Liver (tissue), 9 donors: ENCODE measurements around the gene JPT1. TPM values are rescaled to one million over a fixed set of nuclear protein-coding genes. Genes with fewer than 3 reads are reported as not detected.

Experiments
- DNase-seq: peaks from one replicate; pipeline ENCODE4 v3.0.0-alpha.2; 2017; ENCODE audit warnings: low spot score
- H3K27ac ChIP-seq, 2 donors: one replicate each; pipeline ENCODE4 v1.7.0; 2013; ENCODE audit warnings: inconsistent platforms in 2 of 2, low read length in 2 of 2, control low read depth in 1 of 2, low read depth in 1 of 2, mild to moderate bottlenecking in 1 of 2
- H3K27me3 ChIP-seq, 4 donors: one replicate each; pipeline versions ENCODE4 v1.6.1 to v1.7.0; 2013; ENCODE audit warnings: low read length in 3 of 4, inconsistent platforms in 1 of 4, mild to moderate bottlenecking in 1 of 4, moderate library complexity in 1 of 4; ENCODE audit not compliant: control insufficient read depth in 4 of 4, insufficient read depth in 4 of 4
- H3K36me3 ChIP-seq, 4 donors: one replicate each; pipeline versions ENCODE4 v1.6.1 to v1.7.0; 2013; ENCODE audit warnings: low read length in 3 of 4, mild to moderate bottlenecking in 3 of 4, low read depth in 1 of 4, moderate library complexity in 1 of 4; ENCODE audit not compliant: control insufficient read depth in 4 of 4, insufficient read depth in 3 of 4
- H3K4me1 ChIP-seq, 4 donors: one replicate each; pipeline versions ENCODE4 v1.6.1 to v1.7.0; 2013; ENCODE audit warnings: low read length in 3 of 4, mild to moderate bottlenecking in 3 of 4, moderate library complexity in 1 of 4; ENCODE audit not compliant: control insufficient read depth in 4 of 4, insufficient read depth in 4 of 4
- H3K4me3 ChIP-seq, 3 donors: one replicate each; pipeline versions ENCODE4 v1.6.1 to v1.7.0; 2013; ENCODE audit warnings: low read length in 3 of 3, control low read depth in 1 of 3, low read depth in 1 of 3, mild to moderate bottlenecking in 1 of 3
- H3K9ac ChIP-seq, 2 donors: one replicate each; pipeline ENCODE4 v1.7.0; 2013; ENCODE audit warnings: low read length in 2 of 2, mild to moderate bottlenecking in 2 of 2, moderate library complexity in 2 of 2, control low read depth in 1 of 2, low read depth in 1 of 2
- H3K9me3 ChIP-seq, 4 donors: one replicate each; pipeline versions ENCODE4 v1.6.1 to v1.7.0; 2013; ENCODE audit warnings: low read length in 3 of 4; ENCODE audit not compliant: control insufficient read depth in 4 of 4
- ATF3 ChIP-seq: IDR thresholded peaks from 2 replicates; pipeline ENCODE4 v1.6.1; 2016; ENCODE audit warnings: antibody characterized with exemption
- CTCF ChIP-seq: fragments of 150-350 bp; IDR thresholded peaks from 2 replicates; pipeline ENCODE4 v1.5.1; 2017; ENCODE audit warnings: improper control_type of control experiment, low read depth, low read length; ENCODE audit not compliant: missing input control
- EGR1 ChIP-seq, 2 donors: IDR thresholded peaks; 2 replicates each; pipeline ENCODE4 v1.6.1; 2016 to 2018; ENCODE audit warnings: antibody characterized with exemption in 2 of 2, low read depth in 2 of 2
- FOXA1 ChIP-seq: IDR thresholded peaks from 2 replicates; pipeline ENCODE4 v1.6.1; 2016; ENCODE audit warnings: antibody characterized with exemption
- FOXA2 ChIP-seq: IDR thresholded peaks from 2 replicates; pipeline ENCODE4 v1.6.1; 2016; ENCODE audit warnings: antibody characterized with exemption
- GABPA ChIP-seq, 2 donors: IDR thresholded peaks in 1 of 2; conservative IDR thresholded peaks in 1 of 2; 2 replicates each; pipeline ENCODE4 v1.6.1; 2016; ENCODE audit warnings: antibody characterized with exemption in 2 of 2, mild to moderate bottlenecking in 1 of 2, moderate library complexity in 1 of 2
- HNF4A ChIP-seq, 2 donors: conservative IDR thresholded peaks; 2 replicates each; pipeline ENCODE4 v1.6.1; 2016; ENCODE audit warnings: antibody characterized with exemption in 2 of 2, mild to moderate bottlenecking in 2 of 2
- HNF4G ChIP-seq: IDR thresholded peaks from 2 replicates; pipeline ENCODE4 v1.6.1; 2016; ENCODE audit warnings: antibody characterized with exemption
- JUND ChIP-seq, 2 donors: IDR thresholded peaks; 2 replicates each; pipeline ENCODE4 v1.6.1; 2016; ENCODE audit warnings: antibody characterized with exemption in 2 of 2
- MAX ChIP-seq: IDR thresholded peaks from 2 replicates; pipeline ENCODE4 v1.6.1; 2016; ENCODE audit warnings: antibody characterized with exemption
- NR2F2 ChIP-seq: IDR thresholded peaks from 2 replicates; pipeline ENCODE4 v1.6.1; 2016; ENCODE audit warnings: antibody characterized with exemption
- RAD21 ChIP-seq, 2 donors: IDR thresholded peaks; 2 replicates each; pipeline ENCODE4 v1.6.1; 2016; ENCODE audit warnings: antibody characterized with exemption in 2 of 2, mild to moderate bottlenecking in 2 of 2
- REST ChIP-seq: IDR thresholded peaks from 2 replicates; pipeline ENCODE4 v1.6.1; 2016; ENCODE audit warnings: antibody characterized with exemption, mild to moderate bottlenecking
- RXRA ChIP-seq, 2 donors: IDR thresholded peaks; 2 replicates each; pipeline ENCODE4 v1.6.1; 2017 to 2018; ENCODE audit warnings: antibody characterized with exemption in 2 of 2, mild to moderate bottlenecking in 1 of 2
- SP1 ChIP-seq: IDR thresholded peaks from 2 replicates; pipeline ENCODE4 v1.6.1; 2018; ENCODE audit warnings: antibody characterized with exemption, mild to moderate bottlenecking
- TAF1 ChIP-seq: conservative IDR thresholded peaks from 2 replicates; pipeline ENCODE4 v1.6.1; 2016; ENCODE audit warnings: antibody characterized with exemption, mild to moderate bottlenecking
- YY1 ChIP-seq: IDR thresholded peaks from 2 replicates; pipeline ENCODE4 v1.6.1; 2016; ENCODE audit warnings: antibody characterized with exemption, mild to moderate bottlenecking
- ZBTB33 ChIP-seq: IDR thresholded peaks from 2 replicates; pipeline ENCODE4 v1.6.1; 2016; ENCODE audit warnings: antibody characterized with exemption
- WGBS: extraction: QIAGEN DNeasy Blood & Tissue Kit; methylation state at CpG from one replicate; pipeline ENCODE4 v1.1.7; 2013; 5-methylcytosine and 5-hydroxymethylcytosine counted together
- polyA plus RNA-seq, 2 donors: library from polyadenylated mRNA; stranded (reverse) in 1 of 2; unstranded in 1 of 2; fragments of 200-250 nt in 1 of 2; fragments of >200 nt in 1 of 2; fragmentation: Nextera tagmentation in 1 of 2; extraction: Ambion mirVana in 1 of 2; gene quantifications; one replicate each; pipeline versions ENCODE4 v1.2.1 to v1.2.3, GENCODE V29; 2013 to 2015
- total RNA-seq, 2 donors: library from RNA; depleted of rRNA; stranded (reverse); fragments of >200 nt; gene quantifications; one replicate each; pipeline ENCODE4 v1.2.3, GENCODE V29; 2014
- donor health status: healthy.
- donor health status: healthy.
- donor health status: healthy.
- donor health status: healthy.
- donor health status: healthy.

The JPT1 gene
- total and polyA plus RNA-seq, 4 donors = 20.5 to 47.8 (median 43.9) TPM

GRCh38 chr17:75152922-75153779 is 1.2 kb downstream of the JPT1 start:
- TF ChIP-seq RXRA (IDR thresholded peaks at IDR 0.05) = no peak
- no peak for TF ChIP-seq FOXA2
- TF ChIP-seq GABPA (IDR thresholded peaks at IDR 0.05 in 1 of 2, conservative IDR thresholded peaks at IDR 0.05 in 1 of 2) = no peak
- no peak for TF ChIP-seq RAD21 (IDR thresholded peaks at IDR 0.05)
- TF ChIP-seq REST = no peak
- no peak for TF ChIP-seq NR2F2
- no peak for TF ChIP-seq JUND (IDR thresholded peaks at IDR 0.05)
- TF ChIP-seq FOXA1 = no peak
- no peak for TF ChIP-seq ATF3
- no peak for TF ChIP-seq HNF4A (conservative IDR thresholded peaks at IDR 0.05)
- no peak for TF ChIP-seq CTCF
- no peak for TF ChIP-seq YY1
- no peak for TF ChIP-seq MAX
- TF ChIP-seq ZBTB33 = no peak
- TF ChIP-seq SP1 = no peak
- no peak for TF ChIP-seq TAF1
- no peak for TF ChIP-seq EGR1 (IDR thresholded peaks at IDR 0.05; ENCODE audit: low read depth in 2 of 2)
- no peak for TF ChIP-seq HNF4G
- WGBS = 19% methylated on average over 28 of the region's 28 CpGs
- Histone ChIP-seq H3K9me3 (no peaks in the 10 kb centered on the region), H3K4me3 (peak overlapping the region; percentile 82 to 84 (median 83)), H3K4me1 (peaks cover 0 to 16% (median 7%) of the 10 kb centered on the region in 4 donors), H3K27ac (no peak overlapping the region), H3K9ac (peak overlapping the region in 1 of 2 donors; percentile 57), H3K27me3 (no peaks in the 10 kb centered on the region), H3K36me3 (no peaks in the 10 kb centered on the region)
- DNase-seq = peak; percentile 36
